GM19455 (cell line): ENCODE data around the gene PLEKHG5.
"Not testable (repeated sequence)": the region's sequence is repeated elsewhere in the genome, so short reads cannot be mapped to it uniquely, and the experiment has no call there.

ENCODE experiments used
- ATAC-seq: cut with Tn5 transposase; IDR thresholded peaks from one replicate; pipeline ENCODE4 v1.9.1; 2021; ENCODE audit not compliant: unreplicated experiment

PLEKHG5 gene

GRCh38 chr1:6496890-6497214 lies 5.4 kb upstream of the PLEKHG5 start:
- no peak for ATAC-seq

- ATAC-seq: no peak
Observed at GRCh38 chr1:6496365-6496721, 4.9 kb upstream of the PLEKHG5 start.

- no peak for ATAC-seq
Observed at GRCh38 chr1:6495540-6496364, 4.3 kb upstream of the PLEKHG5 start.

- no peak for ATAC-seq
Observed at GRCh38 chr1:6495041-6495441, 3.6 kb upstream of the PLEKHG5 start.

- ATAC-seq: no peak
Observed at GRCh38 chr1:6494627-6495026, 3.2 kb upstream of the PLEKHG5 start.

- not testable (repeated sequence) for ATAC-seq
Observed at GRCh38 chr1:6493834-6494223, 2.4 kb upstream of the PLEKHG5 start.

- no peak for ATAC-seq
Observed at GRCh38 chr1:6491966-6492365, 499 bp upstream of the PLEKHG5 start.

- no peak for ATAC-seq
Observed at GRCh38 chr1:6491081-6491449, 402 bp downstream of the PLEKHG5 start.

GRCh38 chr1:6490181-6491080 lies 1.0 kb downstream of the PLEKHG5 start:
- ATAC-seq: no peak

- ATAC-seq: peak; percentile 44
Observed at GRCh38 chr1:6489799-6490180, 1.7 kb downstream of the PLEKHG5 start.

GRCh38 chr1:6489383-6489765 lies 2.1 kb downstream of the PLEKHG5 start:
- ATAC-seq: no peak

GRCh38 chr1:6488602-6489382 lies 2.7 kb downstream of the PLEKHG5 start:
- no peak for ATAC-seq

GRCh38 chr1:6487804-6488484 lies 3.5 kb downstream of the PLEKHG5 start:
- no peak for ATAC-seq

GRCh38 chr1:6486433-6487011 lies 4.9 kb downstream of the PLEKHG5 start:
- peak; percentile 47 for ATAC-seq

- ATAC-seq: no peak
Observed at GRCh38 chr1:6485168-6486101, 6.0 kb downstream of the PLEKHG5 start.

- ATAC-seq: no peak
Observed at GRCh38 chr1:6484826-6485167, 6.7 kb downstream of the PLEKHG5 start.

GRCh38 chr1:6483761-6484117 lies 7.7 kb downstream of the PLEKHG5 start:
- ATAC-seq: no peak

GRCh38 chr1:6483017-6483760 lies 8.3 kb downstream of the PLEKHG5 start:
- no peak for ATAC-seq

GRCh38 chr1:6481820-6482219 lies 9.6 kb downstream of the PLEKHG5 start:
- no peak for ATAC-seq
